ENCODE results near the gene FRMD6.

- TF ChIP-seq POLR2AphosphoS5 (IDR thresholded peaks at IDR 0.05; ENCODE audit: low read depth, low read length) (no peak), REST (IDR thresholded peaks at IDR 0.05; ENCODE audit: insufficient read depth in 1 of 2, low read depth in 2 of 2, low read length in 2 of 2) (no peak), SIN3A (IDR thresholded peaks at IDR 0.05; ENCODE audit: borderline replicate concordance, insufficient read depth, low read length) (no peak), TAF1 (IDR thresholded peaks at IDR 0.05; ENCODE audit: borderline replicate concordance, insufficient read depth, low read length) (no peak), FOXP2 (optimal IDR thresholded peaks at IDR 0.05; ENCODE audit: borderline replicate concordance, extremely low read depth, extremely low read length, insufficient read depth) (no peak)
These were observed 40.9 kb upstream of the FRMD6 start for GRCh38 chr14:51610771-51611170.

Data from PFSK-1 (cell line).